Measurements from ENCODE around the gene EXOC3L4.

Gene EXOC3L4

DNA sequence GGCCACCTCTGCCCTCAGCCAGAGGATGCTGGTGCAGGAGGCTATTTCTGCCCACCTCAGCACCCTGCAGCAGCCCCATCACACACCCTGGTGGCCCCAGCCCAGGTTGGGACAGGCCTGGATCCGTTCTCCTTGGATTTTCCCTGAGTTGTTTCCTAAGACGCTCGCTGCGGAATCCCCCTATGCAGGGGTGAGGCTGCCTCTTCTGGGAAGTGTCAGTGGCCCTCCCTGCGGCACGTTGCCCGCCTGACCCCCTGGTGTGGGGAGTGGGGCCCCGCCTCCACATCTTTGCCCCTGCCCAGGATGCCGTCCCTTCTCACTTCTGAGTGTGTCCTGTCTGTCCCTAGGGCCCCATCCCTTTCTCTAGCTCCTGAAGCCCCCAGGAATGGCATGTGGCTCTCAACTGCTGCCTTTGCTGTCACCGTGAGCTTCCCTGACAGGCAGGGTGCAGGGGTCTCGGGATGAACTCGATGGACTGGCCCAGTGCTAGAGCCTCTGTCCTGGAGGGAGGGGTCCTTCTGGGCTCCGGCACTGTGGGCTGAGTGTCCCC lies 594 bp upstream of the EXOC3L4 start:
- no peak for DNase-seq

DNA sequence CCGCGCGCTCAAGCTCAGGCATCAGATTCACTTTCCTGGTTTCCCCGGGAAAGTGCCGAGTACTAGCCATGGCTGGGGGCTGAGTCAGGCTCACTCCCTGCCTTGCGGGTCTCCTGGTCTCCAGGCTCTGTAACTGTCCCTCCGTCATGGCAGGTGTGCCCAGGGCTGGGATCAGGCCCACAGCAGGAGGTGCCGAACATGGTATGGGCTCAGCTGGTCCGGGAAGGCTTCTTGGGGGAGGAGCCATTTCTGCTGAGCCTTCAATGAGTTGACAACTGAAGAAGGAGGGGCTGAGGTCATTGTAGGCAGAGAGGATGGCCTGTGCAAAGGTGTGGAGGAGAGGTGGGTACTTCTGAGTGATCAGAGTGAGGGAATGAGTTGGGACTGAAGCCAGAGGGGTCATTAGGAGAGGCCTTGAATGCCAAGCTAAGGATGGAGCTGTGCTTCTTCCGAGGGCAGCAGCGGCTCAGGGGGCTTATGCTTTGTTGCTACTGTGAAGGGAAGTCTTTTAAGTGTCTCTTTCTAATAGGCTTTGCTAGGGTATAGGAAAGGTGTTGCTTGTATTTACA lies 769 bp downstream of the EXOC3L4 start:
- no peak for DNase-seq

DNA sequence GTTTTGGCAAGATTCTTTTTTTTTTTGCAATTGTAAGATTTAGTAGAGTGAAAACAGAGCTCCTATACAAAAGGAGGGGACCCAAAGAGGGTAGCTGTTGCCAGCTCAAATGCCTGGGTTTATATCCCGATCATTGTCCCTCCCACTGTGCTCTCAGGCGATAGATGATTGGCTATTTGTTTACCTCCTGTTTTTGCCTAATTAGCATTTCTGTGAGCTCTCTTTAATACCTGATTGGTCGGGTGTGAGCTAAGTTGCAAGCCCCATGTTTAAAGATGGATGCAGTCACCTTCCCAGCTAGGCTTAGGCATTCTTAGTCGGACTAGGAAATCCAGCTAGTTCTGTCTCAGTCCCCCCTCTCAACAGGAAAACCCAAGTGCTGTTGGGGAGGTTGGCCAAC lies 1.9 kb downstream of the EXOC3L4 start:
- no peak for DNase-seq

DNA sequence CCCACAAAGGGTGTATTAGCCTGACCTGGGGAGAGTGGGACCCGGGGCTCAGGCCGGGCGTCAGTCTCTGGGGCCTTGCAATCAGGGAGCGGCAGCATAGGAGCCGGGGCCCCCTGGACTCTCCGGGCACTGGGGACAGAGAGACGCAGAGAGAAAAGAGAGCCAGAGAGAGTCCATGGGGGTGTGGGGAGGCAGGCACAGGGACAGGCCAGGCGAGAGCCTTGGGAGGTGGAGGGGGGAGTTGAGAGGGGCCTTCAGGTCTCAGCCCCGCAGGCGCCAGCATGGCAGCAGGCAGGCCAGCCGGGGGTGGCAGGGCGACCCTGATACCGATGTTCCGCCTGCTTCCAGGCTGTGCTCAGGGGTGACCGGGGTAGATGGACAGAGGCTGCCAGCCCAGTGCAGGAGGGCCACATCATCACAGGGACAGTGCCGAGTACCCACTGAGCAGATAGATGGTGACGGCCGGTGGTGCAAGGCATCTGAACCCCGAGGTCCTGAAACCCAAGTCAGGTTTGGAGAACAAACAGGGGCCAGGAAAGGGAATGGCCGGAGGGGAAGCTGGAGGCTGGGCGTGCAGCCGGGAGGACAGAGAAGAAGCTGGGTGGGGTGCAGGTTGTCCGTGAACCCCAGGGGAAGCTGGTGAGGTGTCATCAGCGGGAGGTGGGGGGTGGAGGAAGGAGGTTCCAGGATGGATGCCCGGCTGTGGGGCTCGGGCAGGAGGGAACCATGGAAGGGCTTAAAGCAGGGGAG lies 2.9 kb downstream of the EXOC3L4 start:
- no peak for DNase-seq

DNA sequence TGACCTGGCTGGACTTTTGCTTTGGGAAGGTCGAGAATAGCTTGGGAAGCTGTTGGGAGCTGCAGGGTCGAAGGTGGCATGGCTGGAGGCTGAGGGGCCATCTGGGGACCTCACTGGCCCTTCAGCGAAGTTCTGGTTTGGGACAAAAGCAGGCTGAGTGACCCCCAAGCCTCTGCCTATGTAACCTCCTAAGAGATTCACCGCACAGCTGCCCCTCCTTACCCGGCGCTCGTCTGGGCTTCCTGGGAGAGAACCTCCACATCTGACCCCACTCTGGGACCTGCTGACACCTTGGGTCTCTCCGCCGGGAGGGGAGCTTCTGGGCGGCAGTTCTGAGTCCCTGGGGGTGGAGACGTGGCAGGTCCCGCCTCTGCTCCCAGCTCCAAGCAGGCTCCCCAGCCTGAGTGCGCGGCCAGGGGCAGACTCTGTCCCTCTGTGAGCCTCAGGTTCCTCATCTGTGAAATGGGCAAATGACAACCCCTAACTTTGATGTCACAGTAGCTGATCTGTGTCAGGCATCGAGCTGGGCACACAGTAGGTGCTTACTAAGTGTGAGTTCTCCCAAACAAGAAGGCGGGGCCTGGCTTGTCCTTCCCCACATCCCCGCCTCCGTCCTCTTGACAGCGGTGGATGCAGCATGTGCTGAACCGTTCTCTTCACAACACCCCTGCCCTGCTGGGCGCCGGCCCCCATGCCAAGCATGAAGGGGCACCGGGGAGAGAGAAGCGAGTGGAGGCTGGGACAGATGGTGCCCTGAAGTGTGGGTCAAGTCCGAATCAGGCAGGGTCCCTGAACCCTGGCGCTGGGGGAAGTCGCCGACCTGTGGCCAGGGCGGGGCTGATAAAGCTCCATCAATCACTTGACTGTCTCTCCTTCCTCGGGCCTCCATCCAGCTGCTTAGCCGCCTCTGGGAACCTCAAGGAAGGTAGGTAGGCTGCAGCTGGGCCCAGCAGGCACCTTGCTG lies 3.8 kb downstream of the EXOC3L4 start:
- no peak for DNase-seq

DNA sequence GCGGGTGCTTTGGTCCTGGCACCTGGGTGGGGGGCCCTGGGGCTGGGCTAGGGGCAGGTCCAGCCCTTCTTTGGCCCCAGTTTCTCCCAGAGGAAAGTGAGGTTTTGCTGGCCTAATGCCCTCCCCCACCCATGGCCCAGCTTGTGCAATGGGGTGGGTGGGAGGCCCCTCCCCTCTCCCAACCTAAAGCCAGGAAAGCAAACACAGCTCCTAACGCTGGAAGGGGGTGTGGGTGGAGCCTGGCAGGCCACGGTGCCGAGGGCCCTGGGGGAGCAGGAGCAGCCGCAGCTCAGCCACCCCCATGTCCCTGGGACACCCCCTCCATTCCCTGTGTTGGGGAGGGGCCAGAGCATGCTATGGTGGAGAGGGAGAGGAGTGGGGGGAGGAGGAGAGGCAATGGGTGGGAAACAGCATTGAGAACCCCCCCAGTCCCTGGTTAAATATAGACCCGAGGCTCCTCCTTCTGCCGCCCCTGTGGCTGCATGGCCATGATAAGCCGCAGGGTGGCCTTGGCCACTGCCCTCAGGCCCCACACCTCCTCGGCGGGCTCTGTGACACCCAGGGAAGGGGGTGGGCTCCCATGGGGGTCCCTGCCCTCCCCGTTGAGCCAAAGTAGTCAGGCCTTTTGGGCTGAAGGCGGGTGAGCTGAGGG lies 4.7 kb downstream of the EXOC3L4 start:
- DNase-seq, result no peak

DNA sequence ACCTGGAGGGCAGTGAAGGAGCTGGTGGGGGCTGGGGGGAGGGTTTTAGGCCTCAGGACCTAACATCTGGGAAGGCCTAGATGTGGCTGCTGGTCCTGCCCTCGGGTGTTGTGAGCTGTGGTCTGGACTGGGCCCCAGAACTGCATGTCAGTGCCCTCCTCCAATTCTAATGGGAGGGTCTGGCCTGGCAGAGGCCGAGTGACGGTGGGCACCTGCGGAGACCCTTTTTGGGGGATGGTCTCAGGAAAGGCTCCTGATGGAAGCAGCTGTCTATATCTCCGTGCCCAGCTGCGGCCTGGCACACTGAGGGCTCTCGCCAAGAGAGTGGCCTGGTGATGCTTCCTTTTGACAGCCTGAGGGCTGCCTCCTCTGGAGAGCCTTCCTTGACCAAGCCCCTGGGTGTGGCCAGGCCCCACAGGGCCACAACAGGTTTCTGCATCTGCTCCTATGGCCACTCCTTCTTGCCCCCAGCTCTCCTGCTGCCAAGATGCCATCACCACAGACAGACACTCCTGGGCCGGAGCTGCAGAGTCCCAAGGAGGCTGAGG lies 5.3 kb downstream of the EXOC3L4 start:
- DNase-seq, result no peak

DNA sequence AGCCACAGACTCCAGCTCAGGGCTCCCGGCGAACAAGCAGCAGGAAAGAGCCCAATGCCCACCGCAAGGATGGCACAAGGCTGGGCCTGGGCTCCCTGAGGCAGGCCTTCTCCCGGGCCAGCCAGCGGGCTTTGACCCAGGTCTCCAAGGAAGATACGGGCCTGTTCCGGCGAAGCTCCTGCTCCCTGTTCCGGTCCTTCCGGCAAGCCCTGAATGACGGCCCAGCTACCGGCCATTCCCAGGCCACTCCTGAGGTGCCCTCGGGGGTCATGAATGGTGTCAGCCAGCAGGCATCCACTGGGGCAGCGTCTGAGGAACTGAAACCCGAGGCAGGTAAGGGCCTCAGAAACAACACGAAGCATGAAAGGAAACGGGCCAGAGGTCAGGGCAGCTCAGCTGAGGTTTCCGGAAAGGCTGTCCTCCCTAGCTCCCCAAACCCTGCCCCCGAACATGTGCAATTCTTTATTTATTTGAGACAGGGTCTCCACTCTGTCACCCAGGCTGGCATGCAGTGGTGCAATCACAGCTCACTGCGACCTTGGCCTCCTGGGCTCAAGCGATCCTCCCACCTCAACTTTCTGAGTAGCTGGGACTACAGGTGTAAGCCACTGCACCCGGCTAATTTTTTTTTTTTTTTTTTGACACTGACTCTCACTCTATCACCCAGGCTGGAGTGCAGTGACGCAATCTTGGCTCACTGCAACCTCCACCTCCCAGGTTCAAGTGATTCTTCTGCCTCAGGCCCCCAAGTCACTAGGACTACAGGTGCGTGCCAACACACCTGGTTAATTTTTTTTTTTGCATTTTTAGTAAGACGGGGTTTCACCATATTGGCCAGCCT lies 6.0 kb downstream of the EXOC3L4 start:
- no peak for DNase-seq

DNA sequence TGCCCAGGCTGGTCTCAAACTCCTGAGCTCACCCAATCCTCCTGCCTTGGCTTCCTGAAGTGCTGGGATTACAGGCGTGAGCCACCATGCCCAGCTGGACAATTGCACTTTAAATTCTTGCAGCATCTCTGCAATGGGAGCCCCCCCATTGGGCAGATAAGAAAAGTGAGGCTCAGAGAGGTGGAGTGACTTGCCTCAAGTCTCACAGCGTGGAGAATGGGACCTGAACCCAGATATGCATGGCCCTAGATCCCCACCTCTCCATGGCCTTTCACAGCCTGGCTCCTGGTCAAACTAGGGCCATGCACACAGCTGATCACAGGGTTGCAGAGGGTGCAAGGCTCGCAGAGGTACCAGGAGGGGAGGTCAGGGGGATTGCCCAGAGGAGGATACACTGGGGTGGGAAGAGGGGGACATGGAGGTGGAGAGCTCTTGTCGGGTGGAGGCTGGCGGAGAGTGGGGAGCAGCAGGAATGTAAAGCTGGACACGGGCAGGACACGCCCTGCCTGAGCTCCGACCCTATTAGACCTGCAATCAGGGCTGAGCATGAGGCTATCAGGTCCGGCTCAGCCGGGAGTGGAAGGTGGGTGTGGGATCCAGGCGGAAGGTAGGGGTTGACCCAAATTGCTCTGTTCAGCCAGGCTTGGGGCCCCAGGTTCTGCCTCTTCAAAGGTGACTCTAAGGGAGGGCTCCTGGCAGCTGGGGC lies 6.9 kb downstream of the EXOC3L4 start:
- no peak for DNase-seq

DNA sequence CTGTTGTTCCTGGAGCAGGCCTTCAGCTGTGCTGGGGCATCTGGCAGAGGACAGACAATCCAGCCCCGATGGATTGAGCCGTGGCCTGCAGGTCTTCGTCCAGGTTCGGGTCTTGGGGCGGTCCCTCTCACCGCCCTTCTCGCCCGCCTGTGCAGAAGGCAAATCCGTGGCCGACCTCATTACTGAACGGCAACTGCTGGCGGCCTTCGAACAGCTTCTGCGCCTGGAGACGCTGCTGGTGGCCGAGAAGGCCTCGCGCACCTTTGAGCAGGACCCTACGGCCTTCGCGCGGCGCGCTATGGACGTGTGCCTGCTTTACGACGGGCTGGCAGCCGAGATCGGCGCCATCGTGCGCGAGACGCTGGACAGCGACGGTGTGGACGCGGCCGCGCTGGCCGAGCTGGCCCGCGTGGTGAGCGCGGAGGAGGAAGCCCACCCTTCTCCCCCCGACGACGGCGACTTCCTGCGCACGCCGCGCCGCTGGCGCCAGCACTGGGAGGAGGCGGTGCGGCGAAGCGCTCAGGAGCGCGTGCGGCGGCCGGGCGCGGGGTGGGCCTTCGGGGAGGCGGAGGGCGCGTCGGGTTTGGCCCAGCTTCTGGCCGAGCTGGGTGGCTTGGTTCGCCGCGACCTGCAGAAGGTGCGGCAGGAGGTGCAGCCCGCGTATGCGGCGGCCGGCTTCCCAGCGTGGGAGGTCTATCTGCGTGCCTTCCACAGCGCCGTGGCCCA lies 7.6 kb downstream of the EXOC3L4 start:
- DNase-seq, result no peak

DNA sequence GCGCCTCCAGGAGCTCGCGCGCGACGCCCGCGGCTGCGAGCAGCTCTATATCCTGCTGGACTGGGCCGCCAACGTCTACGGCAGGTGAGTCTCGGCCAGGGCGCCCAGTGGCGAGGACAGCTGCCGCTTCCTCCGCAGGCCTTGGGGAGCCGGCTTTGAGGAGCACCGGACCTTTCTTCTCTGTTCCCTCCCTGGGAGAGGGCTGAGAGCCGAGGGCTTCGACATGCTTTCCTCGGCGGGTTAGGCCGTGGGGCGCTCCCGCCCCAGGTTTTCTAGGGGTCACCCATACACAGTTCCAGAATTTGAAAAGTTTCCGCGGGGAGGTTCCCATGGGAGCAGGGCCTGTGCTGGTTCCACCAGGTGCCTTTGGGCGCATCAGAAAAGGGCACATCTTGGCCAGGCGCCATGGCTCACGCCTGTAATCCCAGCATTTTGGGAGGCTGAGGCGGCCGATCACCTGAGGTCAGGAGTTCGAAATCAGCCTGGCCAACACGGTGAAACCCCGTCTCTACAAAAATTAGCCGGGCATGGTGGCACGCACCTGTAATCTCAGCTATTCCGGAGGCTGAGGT lies 8.2 kb downstream of the EXOC3L4 start:
- no peak for DNase-seq

DNA sequence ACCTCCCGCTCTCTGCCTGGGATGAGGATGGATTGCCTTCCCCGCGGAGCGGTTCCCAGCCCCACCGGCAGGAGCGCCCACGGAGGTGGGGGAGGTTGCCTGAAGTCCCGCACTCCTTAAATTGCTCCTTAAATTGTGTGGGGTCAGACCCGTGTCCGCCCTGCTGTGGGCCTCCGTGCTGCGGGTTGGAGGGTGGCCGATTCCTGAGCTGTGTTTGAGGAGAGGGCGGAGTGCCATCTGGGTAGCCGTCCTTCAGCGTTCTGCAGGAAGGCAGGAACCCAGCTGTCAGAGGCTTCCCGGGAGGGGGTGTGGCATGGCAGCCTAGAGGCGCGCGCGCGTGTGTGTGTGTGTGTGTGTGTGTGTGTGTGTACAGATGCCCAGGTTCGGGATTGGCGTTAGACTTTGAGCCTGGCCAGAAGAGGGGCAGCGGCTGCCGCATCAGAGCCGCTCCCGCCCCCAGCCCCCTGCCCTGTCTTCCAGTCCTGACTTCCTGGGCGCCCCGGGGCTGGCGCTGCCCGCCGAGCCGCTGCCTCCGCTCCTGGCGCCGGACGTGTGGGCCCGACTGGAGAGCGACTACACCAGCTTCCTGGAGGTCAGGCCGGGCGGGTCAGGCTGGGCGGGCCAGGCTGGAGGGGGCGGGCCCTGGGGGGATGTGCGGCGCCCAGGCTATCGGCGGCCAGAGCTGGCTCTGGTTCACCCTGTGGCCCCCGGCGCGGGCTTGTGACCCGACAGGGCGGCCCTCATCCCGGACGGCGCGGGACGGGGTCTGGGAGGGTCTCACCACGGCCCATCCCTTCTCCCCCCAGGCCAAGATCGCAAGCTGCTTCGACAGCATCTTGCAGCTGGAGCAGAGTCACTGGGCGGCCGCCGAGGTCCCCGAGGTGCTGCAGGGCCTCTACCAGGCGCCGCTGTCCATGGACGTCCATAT lies 9.2 kb downstream of the EXOC3L4 start:
- DNase-seq, result no peak

DNA sequence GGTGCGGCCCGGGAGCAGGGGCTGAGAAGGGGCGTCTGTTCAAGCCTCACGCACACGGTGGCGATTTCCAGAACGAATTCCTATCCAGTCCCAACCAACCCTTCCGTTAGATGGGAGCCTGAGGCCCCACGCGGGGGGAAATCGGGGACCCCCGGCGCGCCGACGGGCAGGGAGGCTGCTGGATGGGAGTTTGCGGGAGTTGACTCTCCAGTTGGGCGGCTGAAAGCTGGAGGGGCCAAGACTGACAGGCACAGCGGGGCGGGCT lies 9.8 kb downstream of the EXOC3L4 start:
- no peak for DNase-seq

DNA sequence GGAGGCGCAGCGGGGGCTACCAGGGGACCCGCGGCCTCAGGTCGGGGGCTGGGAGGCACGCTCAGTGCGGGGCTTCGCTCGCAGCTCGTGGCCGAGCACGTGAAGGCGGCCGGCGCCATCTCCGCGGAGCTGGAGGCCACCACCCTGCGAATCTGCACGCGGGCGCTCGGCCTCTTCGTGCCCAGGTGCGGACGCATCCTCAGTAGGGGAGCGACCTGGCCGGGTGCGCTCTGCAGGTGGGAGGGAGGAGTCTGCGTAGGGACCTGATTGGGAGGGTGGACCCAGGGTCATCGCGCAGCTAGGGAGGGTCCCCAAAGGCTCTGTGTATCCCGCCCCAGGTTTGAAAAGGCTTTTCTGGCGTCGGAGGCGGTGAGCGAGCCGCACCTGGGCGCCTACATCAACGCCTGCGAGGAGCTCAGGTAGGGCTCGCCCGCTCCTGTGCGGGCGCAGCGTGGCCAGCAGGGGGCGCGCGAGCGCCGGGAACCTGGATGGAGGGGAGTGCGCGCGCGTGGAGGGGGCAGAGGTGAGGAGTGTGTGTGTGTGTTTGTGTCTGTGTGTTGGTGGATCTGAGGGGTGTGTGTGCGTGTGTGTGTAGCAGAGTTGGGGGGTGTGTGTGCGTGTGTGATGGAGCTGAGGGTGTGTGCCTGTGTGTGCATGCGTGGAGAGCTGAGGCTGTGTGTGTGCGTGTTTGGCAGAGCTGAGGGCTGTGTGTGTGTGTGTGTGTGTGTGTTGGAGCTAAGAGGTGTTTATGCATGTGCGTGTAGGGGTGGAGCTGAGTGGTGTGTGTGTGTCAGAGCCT lies 10.3 kb downstream of the EXOC3L4 start:
- no peak for DNase-seq

DNA sequence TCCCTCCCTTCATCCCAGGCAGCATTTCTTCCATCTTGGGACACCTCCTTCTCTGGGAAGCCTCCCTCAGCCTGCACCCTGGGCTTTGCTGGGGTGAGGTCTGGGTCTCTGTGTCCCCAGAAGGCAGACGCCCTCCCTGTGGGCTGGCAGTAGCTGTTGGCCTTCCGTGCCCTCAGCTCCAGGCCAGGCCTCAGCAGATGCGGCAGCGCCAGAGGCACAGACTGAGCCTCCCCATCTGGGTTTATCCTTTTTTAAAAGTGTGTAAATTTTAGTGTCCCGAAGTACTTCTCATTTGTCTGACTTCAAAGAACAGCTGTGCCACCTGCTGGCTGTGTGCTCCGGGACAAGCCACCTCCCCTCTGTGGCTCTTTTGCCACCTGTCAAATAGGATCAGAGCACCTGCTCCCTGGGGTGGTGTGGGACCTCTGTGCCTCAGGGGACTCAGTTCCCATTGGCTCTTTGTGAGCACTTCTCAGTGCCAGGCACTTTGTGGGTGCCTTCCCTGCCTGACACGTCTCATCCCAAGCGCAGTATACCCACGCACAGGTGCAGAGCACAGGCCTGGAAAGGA lies 11.1 kb downstream of the EXOC3L4 start:
- DNase-seq, result no peak

DNA sequence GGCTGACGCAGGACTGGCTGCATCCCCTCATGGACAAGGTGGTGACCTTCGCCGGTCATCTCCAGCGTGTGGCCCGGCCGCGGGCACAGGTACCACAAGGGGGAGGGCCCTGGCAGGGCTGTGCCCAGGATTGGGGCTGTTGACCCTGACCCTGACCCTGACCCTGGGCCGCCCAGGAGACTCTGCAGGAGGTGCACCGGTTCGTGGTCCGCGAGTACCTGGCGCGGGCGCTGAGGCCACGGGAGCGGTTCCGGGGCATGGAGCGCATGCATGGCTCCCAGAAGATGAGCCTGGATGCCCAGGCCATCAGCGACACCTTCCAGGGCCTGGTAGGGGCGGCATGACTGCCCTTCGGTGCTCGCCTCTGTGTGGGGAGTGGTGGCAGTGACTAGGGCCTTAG lies 12.9 kb downstream of the EXOC3L4 start:
- no peak for DNase-seq

DNA sequence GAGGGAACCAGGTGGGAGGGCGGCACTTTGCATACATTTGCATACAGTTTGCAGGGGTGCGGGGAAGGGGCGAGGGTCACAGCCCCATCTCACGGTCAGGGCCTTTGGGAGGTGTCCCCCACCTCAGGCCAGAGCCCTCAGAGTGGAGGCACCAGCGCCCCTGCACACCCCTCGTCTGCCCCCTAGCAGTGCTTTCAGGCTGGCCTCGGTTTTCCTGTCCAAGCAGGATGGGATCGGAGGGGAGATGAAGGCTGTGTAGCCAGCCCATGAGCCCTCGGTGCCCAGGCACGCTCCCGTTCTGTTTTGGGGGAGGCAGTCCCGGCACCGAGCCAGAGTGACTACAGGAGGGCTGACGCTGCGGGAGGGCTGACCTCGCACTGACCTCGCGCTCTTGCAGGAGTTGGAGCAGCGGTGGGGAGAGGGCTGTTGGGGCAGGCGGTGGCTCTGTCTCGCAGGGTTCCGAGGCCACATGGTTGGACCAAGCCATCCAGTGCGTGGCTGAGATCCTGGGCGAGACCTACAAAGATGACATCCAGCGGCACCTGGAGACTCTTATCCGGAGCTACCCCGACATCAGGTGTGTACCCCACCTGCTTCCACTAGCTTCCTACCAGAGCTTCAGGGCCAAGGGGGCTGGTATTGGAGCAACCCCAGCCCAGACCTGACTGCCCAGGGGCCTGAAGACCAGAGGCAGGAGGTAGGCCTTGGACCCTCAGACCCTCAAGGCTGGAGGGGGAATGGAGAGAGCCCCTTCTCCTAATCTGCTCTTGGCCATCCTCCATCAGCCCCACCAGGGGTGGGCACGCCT lies 13.6 kb downstream of the EXOC3L4 start:
- no peak for DNase-seq

Data from NCI-H446 treated with DMSO at 0.1 percent for 48 hours (cell line).